Gastrocnemius medialis (tissue), 4 donors: ENCODE data around the gene MORN5. TPM values are rescaled to one million over a fixed set of nuclear protein-coding genes. Genes with fewer than 3 reads are reported as not detected.

Experiments used
- ATAC-seq, 2 donors: fragments of 150-250 bp; one replicate each; pipeline ENCODE4 v1.9.1; 2016
- DNase-seq, 2 donors: peaks; one replicate each; pipeline ENCODE4 v3.0.0-alpha.2; 2019
- H3K27ac ChIP-seq, 4 donors: fragments of 200-600 bp; sonication (generic); 1 replicate in 1 of 4; 2 replicates in 3 of 4; pipeline ENCODE4 v1.5.1; 2016 to 2018; ENCODE audit warnings: mild to moderate bottlenecking in 2 of 4, moderate library complexity in 1 of 4
- H3K27me3 ChIP-seq, 3 donors: fragments of 200-600 bp; sonication (generic) in 2 of 3; 1 replicate in 1 of 3; 2 replicates in 2 of 3; pipeline versions ENCODE4 v1.5.1 to v1.6.0; 2016 to 2019; ENCODE audit warnings: mild to moderate bottlenecking in 1 of 3, moderate library complexity in 1 of 3
- H3K36me3 ChIP-seq, 2 donors: fragments of 200-600 bp; sonication (generic) in 1 of 2; one replicate each; pipeline ENCODE4 v1.5.1; 2017 to 2018
- H3K4me1 ChIP-seq, 2 donors: fragments of 200-600 bp; sonication (generic) in 1 of 2; one replicate each; pipeline ENCODE4 v1.5.1; 2016 to 2017; ENCODE audit warnings: mild to moderate bottlenecking in 2 of 2
- H3K4me3 ChIP-seq, 4 donors: fragments of 200-600 bp; sonication (generic) in 3 of 4; 1 replicate in 1 of 4; 2 replicates in 3 of 4; pipeline ENCODE4 v1.5.1; 2016 to 2019; ENCODE audit warnings: mild to moderate bottlenecking in 2 of 4
- H3K9me3 ChIP-seq, 3 donors: fragments of 200-600 bp; sonication (generic) in 2 of 3; 1 replicate in 1 of 3; 2 replicates in 2 of 3; pipeline ENCODE4 v1.5.1; 2016 to 2019
- POLR2A ChIP-seq, 2 donors: fragments of 450-650 bp; IDR thresholded peaks; one replicate each; pipeline ENCODE4 v1.6.1; 2017; ENCODE audit warnings: antibody characterized with exemption in 2 of 2, mild to moderate bottlenecking in 2 of 2, moderate library complexity in 2 of 2
- in situ Hi-C, 4 donors: fragments of 200-750 bp; cut with MboI; loops; one replicate each; pipeline versions ENCODE4 v1.15.0 to v1.8.0; 2017; ENCODE audit warnings: low sequenced_read_pairs in 4 of 4
- intact Hi-C: fragments of 100-400 bp; cut with DNase I; formaldehyde crosslinking; loops from one replicate; pipeline ENCODE4 v1.15.1; 2023; ENCODE audit warnings: low total_unique reads
- total RNA-seq, 4 donors: library from RNA; depleted of rRNA; stranded (reverse); fragments of >200 nt; gene quantifications; one replicate each; pipeline versions ENCODE4 v1.1.0 to v1.2.3, GENCODE V29; 2016
- TF ChIP-seq, protein P1 (sequence below), 5 experiments: fragments of 450-650 bp in 3 of 5; fragments of 200-600 bp in 2 of 5; sonication (generic) in 2 of 5; IDR thresholded peaks in 4 of 5; conservative IDR thresholded peaks in 1 of 5; 1 replicate in 4 of 5; 2 replicates in 1 of 5; pipeline ENCODE4 v1.5.1; 2016 to 2019; ENCODE audit warnings: antibody characterized with exemption in 5 of 5, mild to moderate bottlenecking in 3 of 5, moderate library complexity in 3 of 5

Gene MORN5
- total RNA-seq, 4 donors from 2014 or later: not detected

- no peaks in the 10 kb centered on the region for H3K36me3 ChIP-seq
- ATAC-seq: peak in 1 of 2 donors; percentile 33
- peak in 1 of 2 donors; percentile 21 for DNase-seq
- H3K4me3 ChIP-seq: peak overlapping the region; percentile 14 to 57 (median 33)
- in situ Hi-C loops: no loop called here
- H3K27me3 ChIP-seq: peaks cover 61 to 71% (median 64%) of the 10 kb centered on the region in 3 donors
- peaks cover 6 to 10% of the 10 kb centered on the region in 2 donors for H3K4me1 ChIP-seq
- intact Hi-C loops: loop anchor here (5.0 to 10.0 kb wide), 2 partner anchors 89 to 148 kb away; no protein-coding TSS in a partner anchor
- no peaks in the 10 kb centered on the region for H3K9me3 ChIP-seq
- TF ChIP-seq, protein P1, sequence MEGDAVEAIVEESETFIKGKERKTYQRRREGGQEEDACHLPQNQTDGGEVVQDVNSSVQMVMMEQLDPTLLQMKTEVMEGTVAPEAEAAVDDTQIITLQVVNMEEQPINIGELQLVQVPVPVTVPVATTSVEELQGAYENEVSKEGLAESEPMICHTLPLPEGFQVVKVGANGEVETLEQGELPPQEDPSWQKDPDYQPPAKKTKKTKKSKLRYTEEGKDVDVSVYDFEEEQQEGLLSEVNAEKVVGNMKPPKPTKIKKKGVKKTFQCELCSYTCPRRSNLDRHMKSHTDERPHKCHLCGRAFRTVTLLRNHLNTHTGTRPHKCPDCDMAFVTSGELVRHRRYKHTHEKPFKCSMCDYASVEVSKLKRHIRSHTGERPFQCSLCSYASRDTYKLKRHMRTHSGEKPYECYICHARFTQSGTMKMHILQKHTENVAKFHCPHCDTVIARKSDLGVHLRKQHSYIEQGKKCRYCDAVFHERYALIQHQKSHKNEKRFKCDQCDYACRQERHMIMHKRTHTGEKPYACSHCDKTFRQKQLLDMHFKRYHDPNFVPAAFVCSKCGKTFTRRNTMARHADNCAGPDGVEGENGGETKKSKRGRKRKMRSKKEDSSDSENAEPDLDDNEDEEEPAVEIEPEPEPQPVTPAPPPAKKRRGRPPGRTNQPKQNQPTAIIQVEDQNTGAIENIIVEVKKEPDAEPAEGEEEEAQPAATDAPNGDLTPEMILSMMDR (IDR thresholded peaks at IDR 0.05 in 4 of 5, conservative IDR thresholded peaks at IDR 0.05 in 1 of 5): no peak
- no peak for TF ChIP-seq POLR2A (IDR thresholded peaks at IDR 0.05)
- no peak overlapping the region for H3K27ac ChIP-seq
Observed at GRCh38 chr9:122213589-122214413, 54.1 kb downstream of the MORN5 start.

- Histone ChIP-seq H3K9me3 (no peaks in the 10 kb centered on the region), H3K27ac (no peak overlapping the region), H3K27me3 (peaks cover 68 to 78% (median 71%) of the 10 kb centered on the region in 3 donors), H3K4me3 (peak overlapping the region in 3 of 4 donors; percentile 30 to 57 (median 36)), H3K4me1 (peaks cover 13 to 17% of the 10 kb centered on the region in 2 donors), H3K36me3 (no peaks in the 10 kb centered on the region)
- intact Hi-C loops: loop anchor here (5.0 to 10.0 kb wide), 2 partner anchors 90 to 148 kb away; no protein-coding TSS in a partner anchor
- TF ChIP-seq POLR2A (IDR thresholded peaks at IDR 0.05): no peak
- TF ChIP-seq, protein P1 (IDR thresholded peaks at IDR 0.05 in 4 of 5, conservative IDR thresholded peaks at IDR 0.05 in 1 of 5): no peak
- in situ Hi-C loops: no loop called here
- ATAC-seq: no peak
- DNase-seq: no peak
Observed at GRCh38 chr9:122214507-122214906, 54.8 kb downstream of the MORN5 start.

DNA sequence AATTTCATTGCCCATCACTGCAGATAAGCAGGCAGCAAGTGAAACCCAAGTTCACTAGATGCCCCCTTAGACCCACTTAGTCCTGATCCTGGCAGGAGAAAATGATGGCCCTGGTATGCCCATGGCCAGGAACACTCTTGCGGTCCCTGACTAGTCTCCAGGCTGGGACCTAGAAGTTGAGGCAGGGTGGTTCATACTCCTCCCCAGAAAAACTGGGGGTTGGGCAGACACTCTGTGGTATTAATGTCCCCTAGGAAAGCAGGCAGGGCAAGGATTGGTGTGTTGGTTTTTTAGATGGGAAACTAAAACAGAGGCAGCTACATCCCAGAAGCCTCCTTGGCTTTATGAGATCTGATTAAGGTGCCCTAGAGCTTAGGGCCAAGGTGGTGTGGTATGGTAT lies 56.0 kb downstream of the MORN5 start:
- intact Hi-C loops (loop anchor here (10.0 kb wide), 1 partner anchor 91 kb away; no protein-coding TSS in a partner anchor), in situ Hi-C loops (no loop called here)
- no peaks in the 10 kb centered on the region for H3K9me3 ChIP-seq

GRCh38 chr9:122216138-122216797 lies 56.6 kb downstream of the MORN5 start:
- in situ Hi-C loops (no loop called here), intact Hi-C loops (loop anchor here (10.0 kb wide), 1 partner anchor 91 kb away; no protein-coding TSS in a partner anchor)
- Histone ChIP-seq H3K4me3 (no peak overlapping the region), H3K27me3 (peaks cover 86 to 90% (median 89%) of the 10 kb centered on the region in 3 donors), H3K36me3 (no peaks in the 10 kb centered on the region), H3K27ac (no peak overlapping the region), H3K4me1 (peaks cover 23% of the 10 kb centered on the region in 2 donors), H3K9me3 (no peaks in the 10 kb centered on the region)
- DNase-seq (no peak), ATAC-seq (no peak)
- TF ChIP-seq POLR2A (IDR thresholded peaks at IDR 0.05): no peak
- TF ChIP-seq, protein P1 (IDR thresholded peaks at IDR 0.05 in 4 of 5, conservative IDR thresholded peaks at IDR 0.05 in 1 of 5): no peak

More for the DNA sequence above, 56.0 kb downstream of the MORN5 start:
- no peak overlapping the region for H3K27ac ChIP-seq
- TF ChIP-seq POLR2A (IDR thresholded peaks at IDR 0.05): no peak
- TF ChIP-seq, protein P1 (IDR thresholded peaks at IDR 0.05 in 4 of 5, conservative IDR thresholded peaks at IDR 0.05 in 1 of 5): no peak
- H3K27me3 ChIP-seq: peaks cover 80 to 89% (median 82%) of the 10 kb centered on the region in 3 donors
- ATAC-seq: no peak
- H3K4me3 ChIP-seq: no peak overlapping the region
- no peaks in the 10 kb centered on the region for H3K36me3 ChIP-seq
- H3K4me1 ChIP-seq: peaks cover 23% of the 10 kb centered on the region in 2 donors
- no peak for DNase-seq
